Colon (tissue), 2 donors: ENCODE results near the gene C10orf67.

Source experiments
- FAIRE-seq: peaks from 2 replicates; lab custom pipeline; 2012; peaks lifted over from hg19 to GRCh38; lab: Jason Lieb, UNC
- donor health status: control.
- donor health status: control.

C10orf67 gene

GRCh38 chr10:23171232-23171876, 173.2 kb downstream of the C10orf67 start:
- FAIRE-seq = no peak

DNA sequence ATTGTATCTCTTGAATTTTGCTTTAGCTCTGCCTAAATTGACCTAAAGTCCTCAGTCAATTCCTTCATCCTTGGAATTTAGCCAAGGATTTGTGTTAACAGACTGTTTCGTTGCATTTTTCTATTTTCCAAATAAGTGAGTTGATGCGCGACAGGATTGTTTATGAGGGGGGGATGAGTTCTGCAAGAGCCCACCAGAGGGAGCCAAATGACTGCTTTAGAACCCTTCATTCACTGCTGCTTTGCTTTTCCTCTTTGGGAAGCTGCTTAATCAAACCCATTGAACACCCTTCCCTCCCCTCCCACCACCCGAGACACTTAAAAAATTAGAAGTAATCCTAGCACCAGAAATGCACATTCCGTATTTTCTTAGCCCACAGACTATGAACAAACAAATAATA, 186.2 kb downstream of the C10orf67 start:
- FAIRE-seq = no peak

DNA sequence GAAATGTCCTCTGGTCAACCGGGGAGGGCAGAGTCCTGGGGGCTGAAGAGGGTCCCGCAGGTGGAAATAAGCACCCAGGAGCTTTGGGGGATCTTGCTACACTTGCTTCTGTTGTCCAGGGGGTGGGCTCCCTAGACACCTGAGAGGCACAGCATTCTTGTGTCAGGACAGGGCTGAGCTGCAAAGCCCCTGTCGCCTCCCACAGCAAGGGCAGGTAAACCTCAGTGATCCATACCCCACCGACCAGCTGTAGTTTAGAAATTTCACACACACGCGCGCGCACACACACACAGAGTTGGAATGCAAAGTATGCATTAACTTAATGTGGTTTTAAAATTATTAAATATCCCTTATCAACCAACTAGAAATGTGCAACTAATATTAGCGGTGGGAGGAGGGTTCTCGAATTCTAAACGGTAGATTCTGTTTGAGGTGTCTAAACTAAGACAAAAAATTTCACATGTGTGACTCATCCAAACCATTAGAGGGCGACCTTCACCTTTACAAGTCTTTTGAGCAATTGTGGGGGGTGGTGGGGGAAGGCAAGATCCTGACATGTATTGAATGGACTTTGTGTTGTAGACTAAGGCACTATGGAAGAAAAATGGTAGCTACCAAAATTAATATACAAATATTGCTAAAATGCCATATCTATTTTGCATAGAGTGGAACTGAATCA, 186.8 kb downstream of the C10orf67 start:
- no peak for FAIRE-seq

- FAIRE-seq = no peak
Observed at GRCh38 chr10:23157239-23157681, 187.3 kb downstream of the C10orf67 start.

DNA sequence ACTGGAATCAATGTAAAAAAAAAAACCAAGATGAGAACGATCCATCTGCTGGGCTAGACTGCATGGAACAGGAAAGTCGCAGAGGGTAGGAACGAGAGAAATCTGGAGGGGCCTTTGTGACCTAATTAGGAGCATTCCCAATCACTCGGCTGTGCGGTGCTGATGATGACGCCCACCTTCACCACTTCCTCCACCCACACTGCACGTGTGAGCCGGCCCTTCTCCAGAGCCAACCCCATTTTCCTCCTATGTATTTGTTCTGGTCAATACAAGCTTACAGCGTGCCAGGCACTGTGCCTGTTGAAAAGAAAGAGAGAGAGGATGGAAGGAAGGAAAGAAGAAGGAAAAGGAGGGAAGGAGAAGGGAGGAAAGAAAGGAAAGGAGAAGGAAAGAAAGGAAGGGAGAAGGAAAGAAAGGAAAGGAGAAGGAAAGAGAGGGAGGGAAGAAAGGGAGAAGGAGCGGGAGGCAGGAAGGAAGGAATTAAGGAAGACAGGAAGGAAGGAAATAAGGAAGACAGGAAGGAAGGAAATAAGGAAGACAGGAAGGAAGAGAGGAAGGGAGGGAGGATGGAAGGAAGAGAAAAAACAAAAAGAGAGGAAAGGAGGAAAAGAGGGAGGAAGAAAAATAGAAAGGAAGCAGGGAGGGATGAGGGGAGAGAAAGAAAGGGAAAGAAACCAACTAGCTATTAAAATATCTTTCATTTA, 188.0 kb downstream of the C10orf67 start:
- FAIRE-seq = no peak

GRCh38 chr10:23155169-23155568, 189.4 kb downstream of the C10orf67 start:
- FAIRE-seq = no peak
